Epithelial cell of proximal tubule (primary cell): ENCODE results near the gene PACRG. TPM values are rescaled to one million over a fixed set of nuclear protein-coding genes. Genes with fewer than 3 reads are reported as not detected.

Experiments used
- DNase-seq: peaks from one replicate; pipeline ENCODE4 v3.0.0-alpha.2; 2011; ENCODE audit warnings: low read depth
- H3K4me3 ChIP-seq: 2 replicates; pipeline ENCODE4 v1.5.1; 2011; ENCODE audit warnings: low read depth, mild to moderate bottlenecking, low read length
- total RNA-seq: library from RNA; depleted of rRNA; stranded (reverse); fragments of >200 nt; gene quantifications from 2 replicates; pipeline ENCODE4 v1.2.3, GENCODE V29; 2015
- TF ChIP-seq, protein P1 (sequence below): conservative IDR thresholded peaks from 2 replicates; pipeline ENCODE4 v1.5.1; 2012; ENCODE audit warnings: low read depth, mild to moderate bottlenecking, low read length

PACRG gene
- total RNA-seq, 1 donor from 2014 or later: 0.12 TPM

DNA sequence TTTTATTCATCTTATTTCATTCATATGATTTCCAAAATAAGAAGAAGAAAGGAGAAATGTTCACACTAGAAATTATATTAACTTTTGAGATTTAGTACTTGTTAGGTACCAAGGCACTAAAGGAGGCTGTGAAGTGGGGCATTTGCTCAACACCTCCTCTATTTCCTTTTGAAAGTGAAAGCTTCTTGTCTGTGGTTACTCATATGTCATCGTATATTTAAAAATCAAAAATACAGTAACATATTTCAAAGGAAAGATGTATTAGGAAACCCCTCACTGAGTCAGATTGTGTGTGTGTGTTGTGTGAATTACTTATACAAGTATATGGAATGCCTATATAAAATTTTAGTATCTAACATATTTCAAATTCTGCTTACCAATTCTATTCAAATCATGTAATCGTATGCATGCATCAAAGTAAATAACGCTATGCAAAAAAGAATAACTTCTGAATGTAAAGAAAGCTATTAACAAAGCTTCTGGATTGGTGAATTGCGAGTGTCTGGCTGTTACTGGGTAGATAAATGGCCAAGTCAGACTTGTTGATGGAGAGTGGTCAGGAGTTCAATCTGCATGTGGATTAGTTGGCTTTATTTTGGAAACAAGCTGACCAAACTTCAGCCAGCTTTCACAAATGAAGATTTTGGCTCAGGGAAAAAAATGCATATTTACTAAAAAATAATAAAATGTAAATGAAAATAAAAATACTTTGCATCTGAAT is 70.9 kb downstream of the PACRG start:
- TF ChIP-seq, protein P1, sequence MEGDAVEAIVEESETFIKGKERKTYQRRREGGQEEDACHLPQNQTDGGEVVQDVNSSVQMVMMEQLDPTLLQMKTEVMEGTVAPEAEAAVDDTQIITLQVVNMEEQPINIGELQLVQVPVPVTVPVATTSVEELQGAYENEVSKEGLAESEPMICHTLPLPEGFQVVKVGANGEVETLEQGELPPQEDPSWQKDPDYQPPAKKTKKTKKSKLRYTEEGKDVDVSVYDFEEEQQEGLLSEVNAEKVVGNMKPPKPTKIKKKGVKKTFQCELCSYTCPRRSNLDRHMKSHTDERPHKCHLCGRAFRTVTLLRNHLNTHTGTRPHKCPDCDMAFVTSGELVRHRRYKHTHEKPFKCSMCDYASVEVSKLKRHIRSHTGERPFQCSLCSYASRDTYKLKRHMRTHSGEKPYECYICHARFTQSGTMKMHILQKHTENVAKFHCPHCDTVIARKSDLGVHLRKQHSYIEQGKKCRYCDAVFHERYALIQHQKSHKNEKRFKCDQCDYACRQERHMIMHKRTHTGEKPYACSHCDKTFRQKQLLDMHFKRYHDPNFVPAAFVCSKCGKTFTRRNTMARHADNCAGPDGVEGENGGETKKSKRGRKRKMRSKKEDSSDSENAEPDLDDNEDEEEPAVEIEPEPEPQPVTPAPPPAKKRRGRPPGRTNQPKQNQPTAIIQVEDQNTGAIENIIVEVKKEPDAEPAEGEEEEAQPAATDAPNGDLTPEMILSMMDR: no peak
- no peak overlapping the region for H3K4me3 ChIP-seq
- no peak for DNase-seq

DNA sequence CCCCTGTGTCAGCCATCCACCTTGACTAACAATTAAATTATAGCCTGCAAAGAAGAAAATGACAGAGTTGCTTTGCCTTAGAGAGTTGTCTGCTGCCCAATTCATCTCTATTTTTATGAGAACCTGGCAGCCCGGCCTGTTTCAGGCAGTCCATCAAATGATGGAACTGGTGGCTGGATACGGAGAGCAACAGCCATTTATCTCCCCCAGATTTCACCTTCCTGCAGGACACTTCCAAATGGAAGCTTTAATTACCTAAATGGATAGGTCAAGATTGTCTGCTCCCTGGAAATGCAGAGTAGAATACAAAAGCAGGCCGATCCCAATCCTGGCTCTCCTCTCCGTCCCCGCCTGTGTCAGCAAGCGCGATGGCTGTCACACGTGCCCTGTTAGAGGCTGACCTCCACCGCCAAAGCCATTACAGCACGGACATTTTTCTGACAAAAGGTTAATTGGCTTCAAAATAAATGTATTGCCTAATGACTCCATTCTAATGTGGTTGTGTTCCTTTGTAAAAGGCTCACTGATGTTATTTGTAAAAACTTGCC is 86.7 kb downstream of the PACRG start:
- H3K4me3 ChIP-seq: no peak overlapping the region
- TF ChIP-seq, protein P1: no peak
- DNase-seq: no peak

DNA sequence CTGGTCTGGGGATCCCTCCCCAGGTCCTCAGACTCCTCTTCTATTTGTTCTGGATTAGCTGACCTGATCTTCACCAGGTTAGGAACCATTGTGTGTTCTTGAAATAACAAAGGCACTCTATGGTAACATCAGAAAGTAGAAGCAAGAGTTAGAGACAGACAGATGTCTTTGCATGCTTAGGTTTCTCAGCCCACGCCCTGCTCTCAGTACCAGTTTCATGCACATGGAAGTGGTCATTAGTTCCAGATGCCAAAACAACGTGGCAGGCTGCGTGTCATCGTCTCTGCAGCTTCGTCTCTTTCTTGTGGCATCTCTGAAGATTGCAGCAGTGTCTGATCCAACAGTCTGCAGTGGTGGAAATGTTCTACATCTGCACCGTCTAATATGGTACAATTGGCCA is 89.4 kb downstream of the PACRG start:
- H3K4me3 ChIP-seq: no peak overlapping the region
- TF ChIP-seq, protein P1: no peak
- no peak for DNase-seq

DNA sequence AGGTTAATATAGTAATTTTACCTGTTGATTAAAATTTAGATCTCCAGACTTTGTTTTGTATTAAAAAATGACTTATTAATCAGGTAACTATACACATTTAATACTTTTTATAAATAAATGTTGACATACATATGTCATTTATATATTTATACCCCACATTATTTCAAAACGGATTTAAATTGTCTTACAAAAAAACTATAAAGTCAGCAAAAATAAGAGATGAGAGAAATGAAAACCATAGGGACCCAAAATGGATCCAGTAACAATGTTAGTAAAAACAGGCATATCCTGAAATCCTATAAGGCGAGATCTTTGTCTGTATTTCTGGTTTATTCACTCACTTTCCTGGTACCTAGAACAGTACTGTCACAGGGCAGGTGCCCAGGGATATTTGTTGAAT is 91.5 kb downstream of the PACRG start:
- DNase-seq: no peak
- TF ChIP-seq, protein P1: no peak
- H3K4me3 ChIP-seq: no peak overlapping the region

DNA sequence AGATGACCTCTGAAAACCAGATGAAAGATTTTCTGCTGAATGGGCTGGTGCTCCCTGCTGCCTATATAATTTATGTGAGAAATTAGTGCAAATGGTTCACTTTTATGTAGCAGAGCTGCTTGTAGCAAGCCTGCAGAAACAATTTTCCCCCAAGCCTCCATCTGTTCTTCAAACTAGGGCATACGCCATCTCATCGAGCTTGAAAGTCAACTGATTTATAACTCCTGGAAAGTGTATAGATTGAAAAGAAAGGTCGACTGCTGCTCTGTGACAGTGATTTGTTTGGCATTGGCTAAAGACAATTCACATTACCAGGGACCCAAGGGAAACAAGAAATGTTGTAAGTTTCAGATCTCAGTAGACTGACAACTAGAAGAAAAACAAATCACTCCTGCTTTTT is 93.3 kb downstream of the PACRG start:
- TF ChIP-seq, protein P1: no peak

DNA sequence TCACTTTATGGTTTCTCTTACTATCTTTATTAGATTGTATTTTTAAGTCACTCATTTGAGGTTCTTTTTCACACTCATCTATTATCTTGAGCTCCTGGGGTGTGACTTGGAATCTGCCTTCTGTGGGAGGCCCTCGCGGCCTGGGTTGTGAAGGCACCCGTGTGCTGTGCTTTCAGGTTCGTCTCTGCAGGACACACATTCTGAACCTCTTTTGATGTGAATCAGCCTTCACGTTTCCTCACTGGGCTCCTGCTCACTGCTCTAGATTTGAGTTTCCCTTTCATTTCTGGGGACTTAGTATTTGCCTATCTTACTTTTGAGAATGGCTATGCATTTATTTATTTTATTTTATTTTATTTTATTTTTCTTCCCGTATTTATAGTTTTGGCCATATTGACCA is 97.8 kb downstream of the PACRG start:
- no peak for DNase-seq
- TF ChIP-seq, protein P1: no peak
- H3K4me3 ChIP-seq: no peak overlapping the region

More for the DNA sequence above, 93.3 kb downstream of the PACRG start:
- DNase-seq: no peak
- H3K4me3 ChIP-seq: no peak overlapping the region
